ENCODE data around the gene ELOVL6.

GRCh38 chr4:110184140-110184790, 14.2 kb downstream of the ELOVL6 start:
- TF ChIP-seq CTCF (IDR thresholded peaks at IDR 0.05) (no peak), POLR2A (IDR thresholded peaks at IDR 0.05) (no peak)
